AML-193 (cell line): ENCODE results near the gene WDR72.
A peak's percentile ranks its signal among the peaks of the same experiment; 100 is the strongest.
"Not testable (repeated sequence)": the region's sequence is repeated elsewhere in the genome, so short reads cannot be mapped to it uniquely, and the experiment has no call there.

Source experiments
- DNase-seq, 2 experiments: peaks; one replicate each; lab custom pipeline; 2025; lab: John Stamatoyannopoulos, UW

Gene WDR72

DNA sequence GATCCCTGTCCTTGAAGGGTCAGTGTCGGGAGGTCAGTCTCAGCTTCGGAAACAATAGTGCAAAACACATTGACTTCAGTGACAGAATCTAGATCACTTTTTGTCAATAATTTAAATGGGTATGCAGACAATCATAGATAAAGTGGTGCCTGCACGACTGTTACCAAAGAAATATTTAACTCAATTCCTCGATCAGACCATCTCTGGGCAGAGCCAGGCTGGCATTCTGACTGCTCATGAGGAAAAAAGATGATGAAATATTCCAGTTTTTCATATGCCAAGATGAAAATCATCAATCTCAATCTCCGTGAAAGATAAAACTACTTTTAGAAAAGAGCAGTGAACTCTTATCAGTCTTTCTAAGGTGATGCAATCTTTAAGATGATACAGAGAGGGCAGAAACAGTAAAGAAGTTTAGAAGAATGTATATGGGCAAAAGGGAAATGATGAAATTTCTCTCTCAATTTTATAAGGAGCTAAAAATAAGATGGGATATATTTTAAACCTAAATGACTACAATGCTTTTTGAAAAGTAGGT, 169.9 kb downstream of the WDR72 start:
- no peak for DNase-seq

GRCh38 chr15:53588773-53589172, 170.7 kb downstream of the WDR72 start:
- no peak for DNase-seq

DNA sequence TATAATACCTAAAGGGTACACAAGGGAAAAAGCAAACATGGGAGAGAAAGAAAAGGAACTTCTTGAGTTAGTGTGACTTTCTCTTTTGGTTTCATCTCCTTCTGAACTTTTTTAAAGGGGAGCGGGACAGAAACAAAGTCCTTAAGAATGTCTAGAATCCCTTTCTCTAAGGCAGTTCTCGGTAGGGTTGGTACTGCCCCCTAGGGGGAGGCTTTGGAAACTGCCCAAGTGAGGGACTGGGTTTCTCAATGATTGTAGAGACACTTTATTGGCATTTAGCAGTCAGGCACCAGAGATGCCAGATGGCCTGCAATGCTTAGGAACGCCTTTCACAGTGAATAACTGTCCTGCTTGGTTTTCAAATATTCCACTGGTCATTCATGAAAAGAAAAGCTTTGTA, 172.7 kb downstream of the WDR72 start:
- peak; percentile 16 to 23 for DNase-seq

GRCh38 chr15:53581513-53581912, 177.9 kb downstream of the WDR72 start:
- DNase-seq = no peak

- DNase-seq = no peak
Measured at GRCh38 chr15:53580366-53580765, 179.1 kb downstream of the WDR72 start.

DNA sequence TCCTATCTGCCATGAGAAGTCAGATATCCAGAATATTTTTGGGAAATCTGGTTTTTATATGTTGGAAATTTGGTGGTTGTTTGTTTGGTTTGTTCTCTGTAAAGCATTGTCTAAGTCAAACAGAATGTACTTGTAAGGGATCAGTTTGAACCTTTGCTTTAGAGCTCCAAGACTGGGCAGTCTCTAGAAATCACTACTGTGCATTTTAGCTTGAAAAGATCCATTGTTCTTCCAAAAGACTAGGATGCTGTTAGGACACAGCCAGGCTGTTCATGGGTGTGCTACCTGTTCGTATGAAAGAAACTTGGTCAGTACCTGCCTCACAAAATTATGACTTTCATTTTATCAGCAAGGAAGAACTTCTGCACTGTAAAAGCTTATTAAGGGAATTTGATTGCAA, 182.6 kb downstream of the WDR72 start:
- no peak for DNase-seq

GRCh38 chr15:53573091-53573490, 186.4 kb downstream of the WDR72 start:
- DNase-seq = no peak

- no peak for DNase-seq
Measured at GRCh38 chr15:53569751-53570480, 189.5 kb downstream of the WDR72 start.

GRCh38 chr15:53566912-53567311, 192.6 kb downstream of the WDR72 start:
- no peak for DNase-seq

- no peak for DNase-seq
Measured at GRCh38 chr15:53565721-53566120, 193.7 kb downstream of the WDR72 start.

DNA sequence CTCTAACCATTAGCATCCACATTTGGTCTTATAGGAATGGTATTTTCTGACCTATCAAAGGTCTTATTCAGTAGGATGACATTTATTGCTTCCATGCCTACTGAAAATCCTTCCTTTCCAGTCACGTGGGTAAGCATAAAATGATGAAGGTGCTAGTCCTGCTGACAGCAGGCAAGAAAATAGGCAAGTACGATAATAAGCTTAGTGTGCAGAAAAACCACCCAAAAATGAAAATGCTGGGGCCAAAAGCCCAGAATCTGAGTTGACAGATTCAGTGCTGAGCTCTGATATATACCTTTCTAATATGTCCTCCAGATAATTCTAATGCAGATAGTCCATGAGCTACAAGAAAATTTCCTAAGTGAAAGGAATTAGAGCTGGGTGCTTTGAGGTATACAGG, 194.8 kb downstream of the WDR72 start:
- DNase-seq = no peak

DNA sequence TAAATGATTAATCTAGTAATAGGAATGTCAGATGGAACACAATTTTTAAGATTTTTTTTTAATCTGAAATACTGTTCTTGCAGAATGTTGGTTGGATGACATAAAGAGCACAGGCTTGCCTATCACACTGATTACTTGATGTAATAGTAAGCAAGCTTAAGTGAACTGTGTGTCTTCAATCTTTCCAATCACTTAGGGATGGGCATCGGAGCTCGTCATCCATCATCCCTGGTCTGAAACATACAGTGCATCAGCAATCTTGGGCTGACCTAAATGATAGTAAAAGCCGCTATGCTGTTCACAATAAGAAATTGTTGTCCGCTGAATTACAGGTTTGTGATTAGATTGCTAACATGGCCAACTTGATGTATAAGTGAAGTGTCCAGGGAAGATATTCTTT, 195.8 kb downstream of the WDR72 start:
- DNase-seq = no peak

GRCh38 chr15:53559364-53560277, 199.8 kb downstream of the WDR72 start:
- no peak for DNase-seq

GRCh38 chr15:53558384-53558783, 201.1 kb downstream of the WDR72 start:
- DNase-seq = no peak

DNA sequence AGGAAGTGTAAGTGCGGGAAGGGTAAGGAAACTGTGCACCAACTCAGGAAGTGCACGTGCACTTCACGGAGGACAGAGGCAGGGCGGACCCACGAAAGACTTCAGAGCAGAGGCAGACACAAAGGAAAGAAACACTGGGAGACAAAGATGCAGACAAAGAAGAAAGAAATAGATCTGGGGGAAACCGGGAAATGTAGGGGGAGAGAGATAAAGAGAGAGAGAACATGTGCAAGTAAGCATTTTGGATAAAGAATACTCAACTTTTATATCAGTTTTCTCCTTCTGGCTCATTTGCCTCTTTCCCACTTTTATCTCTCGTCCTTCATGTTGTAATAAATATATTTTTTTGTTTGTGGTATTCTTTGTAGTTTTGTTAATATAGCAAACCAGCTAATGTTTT, 204.2 kb downstream of the WDR72 start:
- no peak for DNase-seq

DNA sequence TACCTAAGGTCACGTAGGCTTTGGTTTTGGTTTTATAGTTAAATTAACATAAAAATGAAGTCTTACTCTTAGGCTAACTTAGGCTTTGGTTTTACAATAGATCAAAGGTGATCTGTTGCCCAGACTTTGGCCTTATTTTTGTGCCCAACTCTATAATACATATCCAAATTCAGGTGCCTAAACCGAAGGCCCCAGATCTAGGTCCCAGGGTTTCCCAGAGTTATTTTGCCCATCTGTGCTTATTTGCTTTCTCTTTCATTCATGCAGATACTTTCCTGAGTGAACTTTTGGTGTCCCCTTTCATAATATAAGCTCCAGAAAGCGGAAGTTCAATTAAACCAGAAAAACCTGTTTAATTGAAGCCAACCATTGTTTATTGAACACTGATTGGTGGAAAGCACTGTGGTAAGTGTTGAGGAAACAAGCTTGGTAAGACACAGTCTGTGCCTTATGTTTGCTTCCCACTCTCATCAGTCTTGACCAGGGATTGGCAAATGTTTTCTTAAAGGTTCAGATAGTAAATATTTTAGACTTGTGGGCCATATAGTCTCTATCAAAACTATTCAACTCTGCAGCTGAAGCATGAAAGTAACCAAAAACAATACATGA, 209.7 kb downstream of the WDR72 start:
- DNase-seq = no peak

GRCh38 chr15:53548236-53548635, 211.2 kb downstream of the WDR72 start:
- no peak for DNase-seq

DNA sequence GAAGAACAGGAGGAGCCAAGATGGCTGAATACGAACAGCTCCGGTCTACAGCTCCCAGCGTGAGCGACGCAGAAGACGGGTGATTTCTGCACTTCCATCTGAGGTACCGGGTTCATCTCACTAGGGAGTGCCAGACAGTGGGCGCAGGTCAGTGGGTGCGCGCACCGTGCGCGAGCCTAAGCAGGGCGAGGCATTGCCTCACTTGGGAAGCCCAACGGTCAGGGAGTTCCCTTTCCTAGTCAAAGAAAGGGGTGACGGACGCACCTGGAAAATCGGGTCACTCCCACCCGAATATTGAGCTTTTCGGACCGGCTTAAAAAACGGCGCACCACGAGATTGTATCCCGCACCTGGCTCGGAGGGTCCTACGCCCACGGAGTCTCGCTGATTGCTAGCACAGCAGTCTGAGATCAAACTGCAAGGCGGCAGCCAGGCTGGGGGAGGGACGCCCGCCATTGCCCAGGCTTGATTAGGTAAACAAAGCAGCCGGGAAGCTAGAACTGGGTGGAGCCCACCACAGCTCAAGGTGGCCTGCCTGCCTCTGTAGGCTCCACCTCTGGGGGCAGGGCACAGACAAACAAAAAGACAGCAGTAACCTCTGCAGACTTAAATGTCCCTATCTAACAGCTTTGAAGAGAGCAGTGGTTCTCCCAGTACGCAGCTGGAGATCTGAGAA, 218.7 kb downstream of the WDR72 start:
- not testable (repeated sequence) for DNase-seq

DNA sequence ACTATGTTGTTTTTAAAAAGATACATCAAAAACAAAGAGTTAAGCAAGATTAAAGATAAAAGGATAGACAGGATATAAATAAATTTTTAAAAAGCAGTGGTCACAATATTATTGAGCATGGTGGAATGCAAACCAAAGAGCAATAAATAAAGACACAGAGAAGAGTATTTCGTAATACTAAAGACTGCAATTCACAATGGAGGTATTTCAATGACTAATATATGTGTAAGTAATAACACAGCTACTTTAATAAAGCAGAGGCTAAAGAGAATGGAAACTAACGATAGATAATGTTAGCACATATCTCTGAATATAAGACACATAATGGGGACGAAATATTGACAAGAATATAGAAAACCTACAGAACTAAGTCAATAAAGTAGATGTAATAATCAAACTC, 219.6 kb downstream of the WDR72 start:
- DNase-seq = no peak

- no peak for DNase-seq
Measured at GRCh38 chr15:53536479-53537120, 222.9 kb downstream of the WDR72 start.

- DNase-seq = no peak
Measured at GRCh38 chr15:53535886-53536285, 223.6 kb downstream of the WDR72 start.
